Limb (tissue), 2 donors: ENCODE data around the gene WASHC2A.
"Not testable (repeated sequence)": the region's sequence is repeated elsewhere in the genome, so short reads cannot be mapped to it uniquely, and the experiment has no call there.

ENCODE experiments used
- DNase-seq, 2 donors: peaks; one replicate each; pipeline ENCODE4 v3.0.0-alpha.2; 2016; ENCODE audit errors: extremely low spot score in 2 of 2

Gene WASHC2A

GRCh38 chr10:50067546-50068351 lies at the start of gene WASHC2A:
Gene WASHC2A (plus strand): TSS chr10:50067954. CDS start chr10:50068006, 52 bp downstream.
- DNase-seq, result peak; percentile 58 to 96

GRCh38 chr10:50019279-50019678 lies 48.5 kb upstream of the WASHC2A start:
- DNase-seq, result not testable (repeated sequence)

GRCh38 chr10:50020451-50021024 lies 47.2 kb upstream of the WASHC2A start:
- DNase-seq, result not testable (repeated sequence)

- DNase-seq, result no peak
These were observed 46.1 kb upstream of the WASHC2A start for GRCh38 chr10:50021646-50022045.

- DNase-seq, result not testable (repeated sequence)
These were observed 42.9 kb upstream of the WASHC2A start for GRCh38 chr10:50024716-50025383.

GRCh38 chr10:50025627-50026026 lies 42.1 kb upstream of the WASHC2A start:
- no peak for DNase-seq

- no peak for DNase-seq
These were observed 40.6 kb upstream of the WASHC2A start for GRCh38 chr10:50027195-50027594.

- no peak for DNase-seq
These were observed 34.3 kb upstream of the WASHC2A start for GRCh38 chr10:50033481-50033880.

GRCh38 chr10:50035337-50035736 lies 32.4 kb upstream of the WASHC2A start:
- not testable (repeated sequence) for DNase-seq

GRCh38 chr10:50044941-50045664 lies 22.7 kb upstream of the WASHC2A start:
- DNase-seq, result no peak

- not testable (repeated sequence) for DNase-seq
These were observed 21.3 kb upstream of the WASHC2A start for GRCh38 chr10:50046457-50046856.

- not testable (repeated sequence) for DNase-seq
These were observed 20.2 kb upstream of the WASHC2A start for GRCh38 chr10:50047594-50047993.

- DNase-seq, result not testable (repeated sequence)
These were observed 15.6 kb upstream of the WASHC2A start for GRCh38 chr10:50051995-50052660.

- not testable (repeated sequence) for DNase-seq
These were observed 14.9 kb upstream of the WASHC2A start for GRCh38 chr10:50052778-50053376.

- DNase-seq, result not testable (repeated sequence)
These were observed 12.1 kb upstream of the WASHC2A start for GRCh38 chr10:50055494-50056292.

GRCh38 chr10:50056654-50057053 lies 11.1 kb upstream of the WASHC2A start:
- not testable (repeated sequence) for DNase-seq

- DNase-seq, result not testable (repeated sequence)
These were observed 9.0 kb upstream of the WASHC2A start for GRCh38 chr10:50058727-50059126.

GRCh38 chr10:50059946-50060345 lies 7.8 kb upstream of the WASHC2A start:
- not testable (repeated sequence) for DNase-seq

- DNase-seq, result not testable (repeated sequence)
These were observed 6.2 kb upstream of the WASHC2A start for GRCh38 chr10:50061548-50061947.

- DNase-seq, result no peak
These were observed 4.7 kb upstream of the WASHC2A start for GRCh38 chr10:50063100-50063499.
